ELR (cell line): ENCODE data around the gene FGB.
A peak's percentile ranks its signal among the peaks of the same experiment; 100 is the strongest.
"Not testable (repeated sequence)": the region's sequence is repeated elsewhere in the genome, so short reads cannot be mapped to it uniquely, and the experiment has no call there.

ENCODE experiments used
- DNase-seq: peaks from one replicate; pipeline ENCODE4 v3.0.0-alpha.2; 2015; ENCODE audit warnings: low read depth

FGB gene

DNA sequence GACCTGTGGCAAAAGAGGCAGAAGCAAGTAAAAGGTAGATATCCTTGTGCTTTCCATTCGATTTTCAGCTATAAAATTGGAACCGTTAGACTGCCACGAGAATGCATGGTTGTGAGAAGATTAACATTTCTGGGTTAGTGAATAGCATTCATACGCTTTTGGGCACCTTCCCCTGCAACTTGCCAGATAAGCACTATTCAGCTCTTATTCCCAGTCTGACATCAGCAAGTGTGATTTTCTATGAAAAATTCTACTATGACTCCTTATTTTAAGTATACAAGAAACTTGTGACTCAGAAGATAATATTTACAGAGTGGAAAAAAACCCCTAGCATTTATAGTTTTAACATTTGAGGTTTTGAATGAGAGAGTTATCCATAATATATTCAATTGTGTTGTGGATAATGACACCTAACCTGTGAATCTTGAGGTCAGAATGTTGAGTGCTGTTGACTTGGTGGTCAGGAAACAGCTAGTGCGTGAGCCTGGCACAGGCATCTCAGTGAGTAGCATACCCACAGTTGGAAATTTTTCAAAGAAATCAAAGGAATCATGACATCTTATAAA is 3.9 kb downstream of the FGB start:
- DNase-seq, result peak; percentile 9

DNA sequence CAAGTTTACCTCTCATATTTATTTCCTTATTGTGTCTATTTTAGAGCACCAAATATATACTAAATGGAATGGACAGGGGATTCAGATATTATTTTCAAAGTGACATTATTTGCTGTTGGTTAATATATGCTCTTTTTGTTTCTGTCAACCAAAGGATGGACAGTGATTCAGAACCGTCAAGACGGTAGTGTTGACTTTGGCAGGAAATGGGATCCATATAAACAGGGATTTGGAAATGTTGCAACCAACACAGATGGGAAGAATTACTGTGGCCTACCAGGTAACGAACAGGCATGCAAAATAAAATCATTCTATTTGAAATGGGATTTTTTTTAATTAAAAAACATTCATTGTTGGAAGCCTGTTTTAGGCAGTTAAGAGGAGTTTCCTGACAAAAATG is 6.2 kb downstream of the FGB start:
- DNase-seq, result no peak

DNA sequence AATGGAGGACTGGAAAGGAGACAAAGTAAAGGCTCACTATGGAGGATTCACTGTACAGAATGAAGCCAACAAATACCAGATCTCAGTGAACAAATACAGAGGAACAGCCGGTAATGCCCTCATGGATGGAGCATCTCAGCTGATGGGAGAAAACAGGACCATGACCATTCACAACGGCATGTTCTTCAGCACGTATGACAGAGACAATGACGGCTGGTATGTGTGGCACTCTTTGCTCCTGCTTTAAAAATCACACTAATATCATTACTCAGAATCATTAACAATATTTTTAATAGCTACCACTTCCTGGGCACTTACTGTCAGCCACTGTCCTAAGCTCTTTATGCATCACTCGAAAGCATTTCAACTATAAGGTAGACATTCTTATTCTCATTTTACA is 6.8 kb downstream of the FGB start:
- no peak for DNase-seq

DNA sequence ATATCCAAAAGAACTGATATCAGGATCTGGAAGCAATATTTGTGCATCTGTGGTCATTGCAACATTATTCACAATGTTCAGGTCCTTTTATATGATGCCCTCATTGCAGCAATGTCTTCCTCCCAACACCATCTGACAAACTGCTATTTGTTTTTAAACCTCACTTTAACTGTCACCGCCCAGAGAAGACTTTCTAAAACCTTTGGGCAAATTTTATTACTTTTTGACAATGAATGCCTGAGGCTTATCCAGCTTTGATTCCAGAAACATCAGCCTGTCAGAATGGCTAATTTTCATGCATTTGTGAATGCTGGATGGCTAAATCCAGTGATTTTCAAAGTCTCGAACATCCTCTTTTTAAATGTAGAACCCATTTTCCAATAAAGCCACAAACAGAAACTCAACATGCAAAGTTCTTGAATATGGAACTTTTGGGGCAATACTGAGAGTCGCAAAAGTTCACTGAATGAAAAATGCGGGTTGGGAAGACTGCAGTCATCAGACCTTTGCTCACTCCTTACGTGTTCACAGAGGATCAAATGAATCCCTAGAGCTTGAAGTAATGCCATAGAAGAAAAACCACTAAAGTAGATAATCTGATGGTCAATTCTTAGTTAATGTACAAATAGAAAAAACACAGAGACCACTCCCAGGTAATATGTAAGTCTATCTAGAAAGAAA is 10.5 kb downstream of the FGB start:
- DNase-seq, result no peak

DNA sequence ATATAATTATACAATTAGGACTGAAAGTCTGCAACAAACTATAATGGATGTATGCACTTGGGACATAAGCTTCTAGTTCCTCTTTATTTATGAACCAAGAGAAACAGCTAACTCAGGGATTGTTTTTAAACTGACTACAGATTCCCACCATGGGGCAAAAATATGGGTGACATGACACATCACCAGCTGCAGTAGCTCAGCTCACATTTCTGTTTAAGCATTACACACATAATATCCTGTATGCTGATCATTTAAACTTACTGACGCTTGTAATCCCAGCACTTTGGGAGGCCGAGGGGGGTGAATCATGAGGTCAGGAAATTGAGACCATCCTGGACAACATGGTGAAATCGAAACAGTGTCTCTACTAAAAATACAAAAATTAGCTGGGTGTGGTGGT is 11.5 kb downstream of the FGB start:
- DNase-seq, result no peak

DNA sequence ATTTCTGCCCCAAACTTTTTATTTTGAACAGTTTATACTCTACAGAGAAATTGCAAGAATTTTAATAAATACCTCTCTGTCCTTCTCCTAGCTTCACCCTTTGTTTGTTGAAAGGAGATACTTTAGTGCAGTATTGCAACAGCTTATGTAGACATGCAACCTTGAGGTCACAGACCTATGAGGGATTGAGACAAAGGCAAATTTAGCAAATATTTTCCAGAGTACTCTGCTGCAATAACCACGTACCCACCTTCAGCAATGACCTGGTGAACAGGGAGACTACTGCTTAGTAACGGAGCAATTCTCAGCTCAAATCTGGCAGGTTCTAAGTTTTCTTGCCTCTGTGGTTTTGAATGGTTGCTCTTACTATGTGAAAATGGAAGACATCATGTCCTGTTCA is 14.5 kb downstream of the FGB start:
- no peak for DNase-seq

DNA sequence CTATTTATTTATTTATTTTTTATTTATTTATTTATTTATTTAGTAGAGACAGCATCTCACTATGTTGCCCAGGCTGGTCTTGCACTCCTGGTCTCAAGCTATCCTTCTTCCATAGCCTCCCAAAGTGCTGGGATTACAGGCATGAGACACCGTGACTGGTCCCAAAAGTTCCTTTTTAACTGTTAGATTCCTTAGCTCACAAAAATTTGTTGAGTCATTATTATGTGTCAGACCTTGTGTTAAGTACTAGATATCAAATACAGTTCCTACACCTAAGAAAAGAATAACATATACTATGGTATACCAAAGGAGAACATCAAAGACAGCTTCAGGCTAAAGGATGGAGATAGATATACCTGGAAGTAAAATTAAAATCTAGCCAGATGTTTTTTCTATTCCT is 16.1 kb downstream of the FGB start:
- DNase-seq, result no peak

DNA sequence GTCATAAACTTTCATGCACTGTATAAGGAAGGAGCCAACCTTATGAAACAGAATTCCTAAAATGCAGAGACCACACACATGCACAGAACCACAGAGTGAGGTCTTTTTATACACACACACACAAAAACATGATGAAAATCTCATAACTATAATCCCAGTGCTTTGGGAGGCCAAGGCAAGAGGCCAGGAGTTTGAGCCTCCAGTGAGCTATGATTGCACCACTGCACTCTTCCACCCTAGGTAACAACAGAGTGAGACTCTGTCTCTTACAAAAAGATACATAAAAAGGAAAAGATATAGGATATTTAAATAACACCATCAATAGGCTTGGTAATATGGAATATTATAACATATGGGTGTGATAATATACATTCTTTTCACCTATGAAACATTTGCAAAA is 17.1 kb downstream of the FGB start:
- DNase-seq, result no peak

DNA sequence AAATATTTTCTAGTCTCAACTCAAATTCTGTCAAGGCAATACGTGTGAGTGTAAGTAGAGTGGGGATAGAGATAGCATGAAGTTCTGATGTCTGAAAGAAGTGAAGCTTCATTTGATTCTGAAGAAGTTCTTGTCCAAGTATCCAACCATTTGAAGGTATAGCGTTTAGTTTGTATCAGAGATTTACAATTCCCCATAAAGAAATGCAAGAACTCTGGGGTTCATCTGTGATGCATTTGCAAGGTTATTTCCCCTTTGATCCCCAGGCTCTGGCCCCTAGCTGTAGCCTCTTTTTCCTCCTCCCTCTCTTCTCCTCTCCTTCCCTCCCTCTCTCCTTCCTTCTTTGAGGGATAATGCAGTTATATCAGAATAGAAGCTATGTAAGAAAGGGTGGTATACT is 19.9 kb downstream of the FGB start:
- no peak for DNase-seq

DNA sequence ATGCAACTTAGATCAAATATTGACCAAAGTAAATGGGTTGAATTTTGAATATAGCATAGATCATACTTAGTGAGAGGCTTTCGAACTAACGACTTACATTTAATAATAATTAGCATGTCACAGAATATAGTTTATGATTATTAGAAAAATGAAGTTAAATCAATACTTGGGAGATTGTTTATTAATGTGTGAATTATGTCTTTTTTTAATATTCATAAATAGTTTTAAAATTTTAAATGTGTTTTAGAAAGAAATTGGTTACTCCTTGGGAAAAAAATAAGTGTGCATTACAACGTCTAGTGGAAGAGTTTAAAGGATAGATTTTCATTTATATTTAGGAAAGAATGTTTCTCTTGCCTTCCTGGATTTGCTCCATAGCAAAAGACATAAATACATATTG is 20.4 kb downstream of the FGB start:
- DNase-seq, result no peak

DNA sequence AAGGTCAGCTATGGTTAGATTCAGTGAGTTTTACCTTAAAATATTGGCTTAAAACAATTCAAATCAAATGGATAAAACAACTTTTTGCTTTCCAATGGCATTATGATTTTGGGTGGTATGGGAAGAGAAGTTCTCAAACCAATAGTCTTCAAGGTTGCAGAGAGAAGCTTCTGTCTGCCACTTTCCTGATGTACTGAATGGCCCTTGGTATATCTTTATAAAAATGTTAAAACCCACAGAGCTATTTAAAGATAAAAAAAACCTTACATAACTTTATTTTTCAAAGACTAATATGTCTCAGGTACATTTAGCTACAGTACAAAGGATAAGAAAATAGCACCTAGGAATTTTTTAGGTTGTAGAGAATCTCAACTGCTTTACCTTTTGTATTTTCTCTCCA is 20.9 kb downstream of the FGB start:
- no peak for DNase-seq

DNA sequence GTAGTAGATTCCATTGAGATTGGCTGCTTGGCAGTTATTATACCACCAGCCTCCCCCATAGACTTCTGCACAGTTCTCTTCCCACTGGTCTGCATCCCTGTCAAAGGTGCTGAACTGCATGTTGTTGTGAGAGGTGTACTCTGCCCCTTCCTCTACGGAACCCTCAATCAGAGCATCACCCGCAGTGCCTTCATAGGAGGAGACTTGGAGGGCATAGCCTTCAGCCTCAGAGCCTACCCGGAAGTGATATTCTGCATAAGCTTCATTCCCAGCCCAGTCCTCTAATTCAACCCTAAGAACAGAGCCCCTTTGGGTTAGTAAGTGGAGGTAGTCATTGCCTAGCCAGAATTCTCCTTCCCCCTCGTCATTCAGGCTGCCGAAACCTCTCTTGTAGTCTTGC is 21.4 kb downstream of the FGB start:
- DNase-seq, result no peak

DNA sequence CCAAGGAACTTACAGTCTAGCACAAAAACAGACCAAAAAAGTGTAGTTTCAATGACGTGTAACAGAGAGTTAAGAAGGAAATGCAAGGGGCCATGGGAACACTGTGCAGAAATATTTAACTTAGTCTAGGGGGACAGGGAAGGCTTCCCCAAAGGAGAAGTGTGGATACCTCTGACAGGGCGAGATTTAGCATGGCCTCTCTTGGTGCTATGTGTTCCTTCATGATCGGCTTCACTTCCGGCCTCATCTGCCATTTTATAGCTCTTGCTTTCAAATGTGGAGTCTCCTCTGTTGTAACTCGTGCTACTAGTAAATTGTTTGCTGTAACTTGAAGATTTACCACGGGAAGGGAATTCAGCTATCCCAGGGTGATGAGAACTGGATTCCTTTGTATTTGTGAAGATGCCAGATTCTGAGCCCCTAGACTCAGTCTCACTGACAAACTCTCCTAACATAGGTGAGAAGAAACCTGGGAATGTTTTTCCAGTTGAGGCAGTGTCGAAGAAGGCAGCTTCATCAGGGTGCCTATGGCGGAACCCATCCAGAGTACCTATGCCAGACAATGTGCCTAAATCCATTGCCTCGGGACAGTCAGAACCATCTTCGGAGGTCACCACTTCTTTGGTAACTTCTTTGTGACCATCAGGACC is 22.7 kb downstream of the FGB start:
- no peak for DNase-seq

DNA sequence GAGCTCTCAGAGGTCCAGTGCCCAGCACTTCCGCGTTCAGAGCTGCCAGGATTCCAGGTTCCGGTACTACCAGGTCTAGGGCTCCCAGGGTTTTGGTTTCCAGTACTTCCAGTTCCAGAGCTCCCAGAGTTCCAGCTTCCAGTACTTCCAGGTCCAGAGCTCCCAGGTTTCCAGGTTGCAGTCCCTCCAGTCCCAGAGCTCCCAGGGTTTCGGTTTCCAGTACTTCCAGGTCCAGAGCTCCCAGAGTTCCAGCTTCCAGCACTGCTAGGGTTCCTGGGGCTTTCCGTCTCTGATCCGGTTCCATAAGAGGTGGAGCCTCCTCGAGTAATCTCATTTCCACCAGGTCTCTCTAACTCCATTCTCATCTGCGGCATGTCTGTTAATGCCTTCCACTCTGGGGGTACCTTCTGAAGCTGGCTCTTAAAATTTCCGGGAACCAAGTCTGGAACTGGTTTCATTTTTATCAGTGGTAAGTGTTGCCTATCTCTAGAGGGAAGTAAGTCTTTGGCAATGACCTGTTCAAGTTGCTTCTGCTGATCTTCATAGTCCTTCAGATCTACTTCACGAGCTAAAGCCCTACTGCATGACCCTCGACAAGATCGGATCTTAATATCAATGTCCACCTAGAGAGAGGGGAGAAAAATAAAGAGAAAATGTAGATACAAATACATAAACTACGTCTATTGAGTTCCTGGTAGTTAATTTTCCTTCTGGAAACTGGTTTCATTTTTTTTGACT is 23.7 kb downstream of the FGB start:
- DNase-seq, result no peak

DNA sequence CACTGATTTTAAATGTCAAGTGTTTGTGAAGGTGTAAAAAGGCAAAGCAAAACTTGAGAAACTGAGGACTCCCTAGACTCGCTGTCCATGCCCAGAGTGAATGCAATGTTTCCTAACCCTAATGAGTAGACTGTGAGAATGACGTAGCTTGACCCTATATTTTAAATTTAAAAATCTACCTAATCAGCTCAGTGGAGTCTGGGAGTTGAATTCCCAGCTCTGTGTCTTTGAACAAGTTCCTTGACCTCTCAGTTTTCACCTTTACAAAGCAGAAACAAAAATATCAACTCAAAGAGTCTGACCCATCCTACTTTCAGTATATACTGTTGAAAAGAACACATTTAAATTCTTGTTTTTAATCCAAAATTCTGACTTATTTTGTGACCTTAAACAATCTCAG is 25.4 kb downstream of the FGB start:
- no peak for DNase-seq

DNA sequence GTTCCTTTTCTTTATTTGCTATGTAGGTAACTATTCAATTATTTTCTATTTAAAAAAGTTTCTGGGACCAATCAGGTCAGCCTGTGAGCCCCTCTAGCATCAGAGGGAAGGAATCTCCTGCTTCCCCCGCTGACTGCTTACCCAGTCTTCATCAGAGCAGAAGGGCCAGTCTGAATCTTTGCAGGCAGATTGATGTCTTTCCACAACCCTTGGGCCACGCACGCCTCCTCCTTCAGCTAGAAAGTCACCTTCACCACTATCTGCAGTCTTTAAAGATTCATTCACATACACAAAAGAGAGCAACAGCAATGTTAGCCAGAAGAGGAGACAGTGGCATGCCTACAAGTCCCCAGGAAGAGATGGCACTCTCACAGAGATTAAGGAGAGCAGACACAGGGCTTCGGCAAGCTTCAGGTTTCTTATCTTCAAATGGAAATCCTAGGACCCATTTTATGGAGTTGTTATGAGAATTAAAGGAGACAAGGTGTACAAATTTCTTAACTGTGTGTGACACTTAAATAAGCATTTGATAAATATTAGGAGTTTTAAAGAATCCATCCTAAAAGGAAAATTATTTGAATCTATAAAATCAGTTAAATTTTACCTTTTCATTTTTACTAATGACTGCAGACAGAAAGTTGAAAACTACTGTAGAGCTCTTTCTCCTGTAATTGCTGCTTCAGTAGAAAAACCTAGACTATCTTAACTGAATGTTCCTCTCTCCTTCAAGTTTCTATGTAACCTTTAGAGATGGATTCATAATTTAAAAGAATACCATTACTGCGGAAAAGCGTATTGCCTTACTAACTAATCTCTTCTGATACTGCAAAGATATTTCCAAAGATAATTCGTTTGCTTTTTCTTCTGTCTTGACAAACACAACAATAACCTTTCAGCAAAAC is 26.7 kb downstream of the FGB start:
- no peak for DNase-seq

DNA sequence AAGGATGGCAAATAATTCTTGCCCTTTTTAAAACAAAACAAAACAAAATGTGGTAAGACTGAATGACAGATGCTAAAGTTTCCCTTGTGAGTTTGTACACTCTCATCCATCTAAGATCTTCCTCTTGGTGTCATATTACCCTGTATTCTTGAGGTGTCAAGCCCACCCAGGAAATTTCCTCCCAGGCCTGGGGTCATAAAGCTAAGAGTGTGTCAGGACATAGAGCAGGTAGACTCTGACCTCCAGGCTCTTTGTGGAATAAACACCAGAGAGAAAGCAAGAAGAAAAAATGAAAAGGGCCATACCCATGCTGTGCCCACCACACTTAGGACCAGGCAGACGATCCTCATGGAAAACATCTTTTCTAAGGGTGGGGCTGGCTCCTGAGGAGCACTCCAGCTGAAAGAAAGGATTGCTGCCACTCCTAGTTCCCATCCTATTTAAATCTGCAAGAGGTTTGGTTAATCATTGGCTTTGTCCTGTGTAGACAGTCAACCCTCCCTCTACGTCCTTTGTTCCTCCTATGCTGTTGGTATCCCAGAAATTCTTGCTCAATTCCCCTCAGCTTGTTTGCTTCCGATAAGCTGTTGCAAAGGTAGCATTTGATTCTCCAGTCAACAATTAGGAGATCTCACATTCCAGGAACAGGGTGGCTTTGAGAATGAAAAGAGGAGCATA is 27.7 kb downstream of the FGB start, which contains the start of gene FGA:
FGA (minus strand) TSS at position 414 of the 678 bp plus-strand sequence; CDS start at position 359, 55 bp downstream.
- no peak for DNase-seq

DNA sequence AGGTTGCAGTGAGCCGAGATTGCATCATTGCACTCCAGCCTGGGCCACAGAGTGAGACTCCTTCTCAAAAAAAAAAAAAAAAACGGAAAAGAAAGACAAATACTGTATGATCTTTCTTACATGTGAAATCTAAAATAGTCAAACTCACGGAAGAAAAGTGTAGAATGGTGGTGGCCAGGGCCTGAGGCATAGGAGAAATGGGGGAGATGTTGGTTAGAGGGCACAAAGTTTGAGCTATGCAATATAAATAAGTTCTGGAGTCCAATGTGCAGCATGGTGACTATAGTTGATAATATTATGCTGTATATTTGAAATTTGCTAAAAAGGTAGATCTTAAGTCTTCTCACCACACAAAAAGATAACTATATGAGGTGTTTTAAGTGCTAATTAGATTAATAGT is 29.1 kb downstream of the FGB start:
- DNase-seq, result no peak

DNA sequence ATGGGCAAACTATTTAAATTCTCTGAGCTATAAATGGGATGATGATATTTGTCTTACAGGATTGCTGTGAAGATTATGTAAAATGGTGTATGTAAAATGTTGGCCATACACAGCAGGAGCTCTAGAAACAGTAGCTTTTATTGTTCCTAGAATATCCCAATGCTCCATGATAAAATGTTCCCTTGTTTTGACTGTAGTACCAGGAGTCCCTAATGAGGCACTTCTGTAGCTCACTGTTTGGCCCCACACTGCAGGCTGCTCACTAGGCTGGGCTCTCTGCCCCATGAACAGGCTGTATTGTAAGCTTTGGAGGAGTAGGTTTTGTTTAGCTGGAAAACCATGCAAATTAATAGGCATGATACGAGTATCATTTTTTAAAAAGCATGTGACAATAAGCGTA is 31.1 kb downstream of the FGB start:
- DNase-seq, result no peak

DNA sequence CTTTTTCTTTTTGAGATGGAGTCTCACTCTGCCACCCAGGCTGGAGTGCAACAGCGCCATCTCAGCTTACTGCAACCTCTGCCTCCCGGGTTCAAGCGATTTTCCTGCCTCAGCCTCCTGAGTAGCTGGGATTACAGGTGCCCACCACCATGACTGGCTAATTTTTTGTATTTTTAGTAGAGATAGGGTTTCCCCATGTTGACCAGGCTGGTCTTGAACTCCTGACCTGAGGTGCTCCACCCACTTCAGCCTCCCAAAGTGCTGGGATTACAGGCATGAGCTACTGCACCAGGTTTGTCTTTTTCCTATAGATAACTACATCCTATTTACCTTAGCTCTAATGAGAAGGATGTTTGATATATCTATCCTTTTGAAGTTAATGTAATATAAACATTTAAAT is 31.5 kb downstream of the FGB start:
- DNase-seq, result not testable (repeated sequence)

DNA sequence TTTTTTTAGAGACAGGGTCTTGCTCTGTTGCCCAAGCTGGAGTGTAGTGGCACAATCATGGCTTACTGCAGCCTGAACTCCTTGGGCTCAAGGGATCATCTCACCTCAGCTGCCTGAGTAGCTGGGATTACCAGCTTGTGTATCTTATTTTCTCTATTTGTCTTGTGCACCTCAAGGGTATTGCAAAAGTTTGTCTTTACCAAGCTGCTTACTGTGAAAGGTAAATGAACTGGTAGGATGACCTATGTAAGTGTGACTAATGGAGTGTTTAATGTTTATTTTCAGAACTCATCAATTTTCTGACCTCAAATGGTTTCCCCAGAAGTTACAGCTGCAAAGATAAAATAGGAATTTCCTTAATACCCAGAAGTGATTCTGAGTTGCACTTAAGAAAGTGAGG is 33.0 kb downstream of the FGB start:
- no peak for DNase-seq
